ENCODE data around the gene DEFB114.

Gene DEFB114

GRCh38 chr6:49969605-49970004, 5.6 kb upstream of the DEFB114 start, which contains the start of gene DEFB113:
Gene DEFB113 (minus strand): TSS chr6:49969625. CDS start chr6:49969625, 0 bp downstream.
- Mint-ChIP-seq H3K9me3 (no peaks in the 10 kb centered on the region), H3K27me3 (ENCODE audit: low read depth, poor library complexity) (no peaks in the 10 kb centered on the region), H3K27ac (no peak within 1 kb of the TSS), H3K4me3 (no peak within 1 kb of the TSS), H3K36me3 (ENCODE audit: low read depth) (no peaks in the 10 kb centered on the region), H3K4me1 (no peaks in the 10 kb centered on the region)
- no peak for DNase-seq
- TF ChIP-seq CTCF (IDR thresholded peaks at IDR 0.05) = no peak

- no peak overlapping the region for H3K4me3 Mint-ChIP-seq
- H3K36me3 Mint-ChIP-seq (ENCODE audit: low read depth) = no peaks in the 10 kb centered on the region
- no peaks in the 10 kb centered on the region for H3K27me3 Mint-ChIP-seq (ENCODE audit: low read depth, poor library complexity)
- no peak overlapping the region for H3K27ac Mint-ChIP-seq
- TF ChIP-seq CTCF (IDR thresholded peaks at IDR 0.05) = no peak
- H3K9me3 Mint-ChIP-seq = no peaks in the 10 kb centered on the region
- no peak for DNase-seq
- no peaks in the 10 kb centered on the region for H3K4me1 Mint-ChIP-seq
Observed at GRCh38 chr6:49966823-49967222, 2.9 kb upstream of the DEFB114 start.

- no peak for DNase-seq
- no peaks in the 10 kb centered on the region for H3K4me1 Mint-ChIP-seq
- no peak overlapping the region for H3K27ac Mint-ChIP-seq
- H3K4me3 Mint-ChIP-seq = no peak overlapping the region
- no peaks in the 10 kb centered on the region for H3K36me3 Mint-ChIP-seq (ENCODE audit: low read depth)
- no peak for TF ChIP-seq CTCF (IDR thresholded peaks at IDR 0.05)
- H3K9me3 Mint-ChIP-seq = no peaks in the 10 kb centered on the region
- no peaks in the 10 kb centered on the region for H3K27me3 Mint-ChIP-seq (ENCODE audit: low read depth, poor library complexity)
Observed at GRCh38 chr6:49966334-49966733, 2.4 kb upstream of the DEFB114 start.

- Mint-ChIP-seq H3K4me3 (no peak overlapping the region), H3K9me3 (no peaks in the 10 kb centered on the region), H3K36me3 (ENCODE audit: low read depth) (no peaks in the 10 kb centered on the region), H3K4me1 (no peaks in the 10 kb centered on the region), H3K27me3 (ENCODE audit: low read depth, poor library complexity) (no peaks in the 10 kb centered on the region), H3K27ac (no peak overlapping the region)
- no peak for DNase-seq
- no peak for TF ChIP-seq CTCF (IDR thresholded peaks at IDR 0.05)
Observed at GRCh38 chr6:49958180-49958579, 5.8 kb downstream of the DEFB114 start.

- Mint-ChIP-seq H3K36me3 (ENCODE audit: low read depth) (no peaks in the 10 kb centered on the region), H3K4me3 (no peak overlapping the region), H3K4me1 (no peaks in the 10 kb centered on the region), H3K27ac (no peak overlapping the region), H3K27me3 (ENCODE audit: low read depth, poor library complexity) (no peaks in the 10 kb centered on the region), H3K9me3 (no peaks in the 10 kb centered on the region)
- TF ChIP-seq CTCF (IDR thresholded peaks at IDR 0.05) = no peak
- no peak for DNase-seq
Observed at GRCh38 chr6:49955847-49956246, 8.1 kb downstream of the DEFB114 start.

- no peaks in the 10 kb centered on the region for H3K9me3 Mint-ChIP-seq
- no peaks in the 10 kb centered on the region for H3K36me3 Mint-ChIP-seq (ENCODE audit: low read depth)
- no peak for DNase-seq
- no peak overlapping the region for H3K27ac Mint-ChIP-seq
- H3K4me3 Mint-ChIP-seq = no peak overlapping the region
- no peaks in the 10 kb centered on the region for H3K4me1 Mint-ChIP-seq
- no peaks in the 10 kb centered on the region for H3K27me3 Mint-ChIP-seq (ENCODE audit: low read depth, poor library complexity)
- TF ChIP-seq CTCF (IDR thresholded peaks at IDR 0.05) = no peak
Observed at GRCh38 chr6:49951926-49952325, 12.0 kb downstream of the DEFB114 start.

All from nephron progenitor cell (in vitro differentiated cells).